BE2C (cell line): Measurements from ENCODE around the gene RICTOR.
A peak's percentile ranks its signal among the peaks of the same experiment; 100 is the strongest.
"Not testable (repeated sequence)": the region's sequence is repeated elsewhere in the genome, so short reads cannot be mapped to it uniquely, and the experiment has no call there.

Experiments used
- DNase-seq: peaks from one replicate; pipeline ENCODE4 v3.0.0-alpha.2; 2020
- H3K27me3 ChIP-seq: fragments of 250-450 bp; sonication (Bioruptor Pico); 2 replicates; pipeline ENCODE4 v1.5.1; 2020; ENCODE audit warnings: mild to moderate bottlenecking
- H3K36me3 ChIP-seq: fragments of 250-450 bp; sonication (Bioruptor Pico); 2 replicates; pipeline ENCODE4 v1.5.1; 2020; ENCODE audit warnings: mild to moderate bottlenecking
- H3K4me1 ChIP-seq: fragments of 250-450 bp; sonication (Bioruptor Pico); 2 replicates; pipeline ENCODE4 v1.5.1; 2020
- H3K4me3 ChIP-seq: 2 replicates; pipeline ENCODE4 v1.5.1; 2011; ENCODE audit warnings: low read depth, low read length
- H3K9me3 ChIP-seq: fragments of 250-450 bp; sonication (Bioruptor Pico); 2 replicates; pipeline ENCODE4 v1.5.1; 2020
- CTCF ChIP-seq: IDR thresholded peaks from 2 replicates; pipeline ENCODE4 v1.5.1; 2012; ENCODE audit warnings: mild to moderate bottlenecking, low read depth, low read length

Gene RICTOR

DNA sequence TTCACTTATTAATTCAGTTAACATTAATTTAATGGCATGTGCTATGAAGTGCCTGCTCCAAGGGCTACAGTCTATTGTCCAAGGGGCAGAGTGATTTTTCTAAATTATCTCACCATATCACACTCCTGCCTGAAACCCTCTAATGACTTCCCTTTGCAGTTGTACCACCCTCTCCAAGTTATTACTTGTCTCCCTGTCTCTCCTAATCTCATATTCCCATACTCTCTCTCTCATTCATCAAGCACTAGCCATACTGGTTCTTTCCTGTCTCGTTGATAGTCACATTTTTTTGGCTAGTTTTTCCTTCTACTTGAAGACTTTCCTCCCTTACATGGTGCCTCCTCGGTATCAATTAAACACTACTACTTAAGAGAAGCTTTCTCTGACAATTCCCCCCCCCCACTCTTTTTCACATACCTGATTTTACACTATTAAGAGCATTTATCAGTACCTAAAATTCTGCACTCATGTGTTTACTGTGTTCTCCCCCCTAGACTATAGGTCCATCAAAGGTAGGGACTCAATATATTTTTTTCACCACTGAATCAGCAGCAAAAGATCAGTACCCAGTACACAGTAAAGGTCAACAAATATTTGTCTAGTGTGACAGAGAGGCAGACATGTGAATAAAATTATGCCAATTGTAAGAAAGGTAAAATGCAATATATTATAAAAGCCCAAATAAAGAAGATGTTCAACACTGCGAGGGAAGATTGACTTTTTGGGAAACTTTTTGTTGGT is 19.0 kb downstream of the RICTOR start:
- Histone ChIP-seq H3K27me3 (no peaks in the 10 kb centered on the region), H3K4me3 (no peak overlapping the region), H3K4me1 (no peaks in the 10 kb centered on the region), H3K36me3 (no peaks in the 10 kb centered on the region; the same call in 1 of the 2 replicates), H3K9me3 (no peaks in the 10 kb centered on the region)
- TF ChIP-seq CTCF: no peak
- DNase-seq: no peak

- Histone ChIP-seq H3K36me3 (no peaks in the 10 kb centered on the region; the same call in 1 of the 2 replicates), H3K4me1 (no peaks in the 10 kb centered on the region), H3K9me3 (no peaks in the 10 kb centered on the region), H3K27me3 (no peaks in the 10 kb centered on the region), H3K4me3 (no peak overlapping the region)
- no peak for TF ChIP-seq CTCF
- no peak for DNase-seq
These were observed 21.0 kb downstream of the RICTOR start for GRCh38 chr5:39053189-39053588.

GRCh38 chr5:39052141-39052540 is 22.1 kb downstream of the RICTOR start:
- H3K36me3 ChIP-seq: no peaks in the 10 kb centered on the region; the same call in 1 of the 2 replicates

GRCh38 chr5:39049315-39049714 is 24.9 kb downstream of the RICTOR start:
- no peak for DNase-seq
- Histone ChIP-seq H3K27me3 (no peaks in the 10 kb centered on the region), H3K4me1 (no peaks in the 10 kb centered on the region), H3K36me3 (no peaks in the 10 kb centered on the region), H3K4me3 (no peak overlapping the region), H3K9me3 (no peaks in the 10 kb centered on the region)
- no peak for TF ChIP-seq CTCF

More at GRCh38 chr5:39052141-39052540, 22.1 kb downstream of the RICTOR start:
- no peak overlapping the region for H3K4me3 ChIP-seq
- H3K9me3 ChIP-seq: no peaks in the 10 kb centered on the region
- no peak for DNase-seq
- H3K27me3 ChIP-seq: no peaks in the 10 kb centered on the region
- TF ChIP-seq CTCF: no peak
- no peaks in the 10 kb centered on the region for H3K4me1 ChIP-seq

DNA sequence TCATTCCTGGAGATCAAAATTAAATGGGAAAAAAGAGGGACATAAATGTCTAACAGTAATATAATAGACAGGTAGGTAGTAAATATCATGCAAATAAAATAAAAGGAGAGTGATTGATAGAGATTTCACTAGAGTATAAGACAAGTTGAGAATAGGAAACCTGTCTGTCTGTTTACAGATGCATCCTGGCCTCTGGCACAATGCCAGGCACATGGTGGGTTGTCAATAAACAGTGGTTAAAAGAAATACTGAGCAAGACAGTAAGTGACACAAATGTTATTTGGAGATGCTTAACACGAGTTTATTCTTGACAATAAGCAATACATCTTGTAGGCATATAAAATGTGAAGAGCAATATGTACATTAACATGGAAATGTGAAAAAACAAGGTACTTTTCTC is 33.3 kb downstream of the RICTOR start:
- no peak overlapping the region for H3K4me3 ChIP-seq
- no peaks in the 10 kb centered on the region for H3K9me3 ChIP-seq
- DNase-seq: peak; percentile 38
- H3K4me1 ChIP-seq: no peaks in the 10 kb centered on the region
- no peaks in the 10 kb centered on the region for H3K27me3 ChIP-seq
- no peak for TF ChIP-seq CTCF
- no peaks in the 10 kb centered on the region for H3K36me3 ChIP-seq

DNA sequence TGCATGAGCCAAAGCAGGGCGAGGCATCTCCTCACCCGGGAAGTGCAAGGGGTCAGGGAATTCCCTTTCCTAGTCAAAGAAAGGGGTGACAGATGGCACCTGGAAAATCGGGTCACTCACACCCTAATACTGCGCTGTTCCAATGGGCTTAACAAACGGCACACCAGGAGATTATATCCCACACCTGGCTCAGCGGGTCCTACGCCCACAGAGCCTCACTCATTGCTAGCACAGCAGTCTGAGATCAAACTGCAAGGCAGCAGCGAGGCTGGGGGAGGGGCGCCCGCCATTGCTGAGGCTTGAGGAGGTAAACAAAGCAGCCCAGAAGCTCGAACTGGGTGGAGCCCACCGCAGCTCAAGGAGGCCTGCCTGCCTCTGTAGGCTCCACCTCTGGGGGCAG is 39.7 kb downstream of the RICTOR start:
- H3K36me3 ChIP-seq, H3K9me3 ChIP-seq, H3K4me3 ChIP-seq, H3K4me1 ChIP-seq, DNase-seq, H3K27me3 ChIP-seq: not testable (repeated sequence)
